Measurements from ENCODE around the gene CPZ. TPM values are rescaled to one million over a fixed set of nuclear protein-coding genes. Genes with fewer than 3 reads are reported as not detected.

CPZ gene
- total RNA-seq, 4 donors from 2014 or later = 0.42 to 2.7 (median 2.2) TPM

DNA sequence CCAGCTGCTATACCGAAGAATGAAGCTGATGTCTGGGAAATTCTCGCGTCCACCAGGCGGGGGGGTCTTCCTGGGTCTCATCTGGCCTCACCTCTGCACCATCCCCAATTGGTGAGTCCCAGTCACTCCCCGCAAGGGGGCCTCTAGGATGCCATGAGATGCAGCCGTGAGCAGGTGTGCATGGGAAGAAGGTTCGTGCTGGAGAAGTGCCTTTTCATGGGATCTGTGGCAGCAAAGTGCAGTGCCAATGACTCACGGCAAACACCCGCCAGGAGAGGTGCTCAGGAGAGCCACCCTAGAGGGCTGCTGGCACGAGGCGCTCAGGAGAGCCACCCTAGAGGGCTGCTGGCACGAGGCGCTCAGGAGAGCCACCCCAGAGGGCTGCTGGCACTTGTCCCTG lies 55.1 kb downstream of the CPZ start:
- TF ChIP-seq EP300 (IDR thresholded peaks at IDR 0.05) = no peak
- TF ChIP-seq POLR2AphosphoS5 (IDR thresholded peaks at IDR 0.05) = no peak
- TF ChIP-seq, protein P1, sequence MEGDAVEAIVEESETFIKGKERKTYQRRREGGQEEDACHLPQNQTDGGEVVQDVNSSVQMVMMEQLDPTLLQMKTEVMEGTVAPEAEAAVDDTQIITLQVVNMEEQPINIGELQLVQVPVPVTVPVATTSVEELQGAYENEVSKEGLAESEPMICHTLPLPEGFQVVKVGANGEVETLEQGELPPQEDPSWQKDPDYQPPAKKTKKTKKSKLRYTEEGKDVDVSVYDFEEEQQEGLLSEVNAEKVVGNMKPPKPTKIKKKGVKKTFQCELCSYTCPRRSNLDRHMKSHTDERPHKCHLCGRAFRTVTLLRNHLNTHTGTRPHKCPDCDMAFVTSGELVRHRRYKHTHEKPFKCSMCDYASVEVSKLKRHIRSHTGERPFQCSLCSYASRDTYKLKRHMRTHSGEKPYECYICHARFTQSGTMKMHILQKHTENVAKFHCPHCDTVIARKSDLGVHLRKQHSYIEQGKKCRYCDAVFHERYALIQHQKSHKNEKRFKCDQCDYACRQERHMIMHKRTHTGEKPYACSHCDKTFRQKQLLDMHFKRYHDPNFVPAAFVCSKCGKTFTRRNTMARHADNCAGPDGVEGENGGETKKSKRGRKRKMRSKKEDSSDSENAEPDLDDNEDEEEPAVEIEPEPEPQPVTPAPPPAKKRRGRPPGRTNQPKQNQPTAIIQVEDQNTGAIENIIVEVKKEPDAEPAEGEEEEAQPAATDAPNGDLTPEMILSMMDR (IDR thresholded peaks at IDR 0.05) = no peak
- no peak for TF ChIP-seq POLR2A (IDR thresholded peaks at IDR 0.05; ENCODE audit: low read depth)
- H3K27ac ChIP-seq (replicated peaks in 1 of 4) = no peak overlapping the region
- no peak for DNase-seq (ENCODE audit: extremely low spot score)
- intact Hi-C loops (cut with DNase I) = no loop called here
- peaks cover 0 to 69% (median 0%) of the 10 kb centered on the region in 4 donors for H3K27me3 ChIP-seq
- no peaks in the 10 kb centered on the region for H3K9me3 ChIP-seq
- no peaks in the 10 kb centered on the region for H3K4me1 ChIP-seq
- no peak overlapping the region for H3K4me3 ChIP-seq
- 83% methylated on average over 11 of the region's 13 CpGs for WGBS
- no peaks in the 10 kb centered on the region for H3K36me3 ChIP-seq

DNA sequence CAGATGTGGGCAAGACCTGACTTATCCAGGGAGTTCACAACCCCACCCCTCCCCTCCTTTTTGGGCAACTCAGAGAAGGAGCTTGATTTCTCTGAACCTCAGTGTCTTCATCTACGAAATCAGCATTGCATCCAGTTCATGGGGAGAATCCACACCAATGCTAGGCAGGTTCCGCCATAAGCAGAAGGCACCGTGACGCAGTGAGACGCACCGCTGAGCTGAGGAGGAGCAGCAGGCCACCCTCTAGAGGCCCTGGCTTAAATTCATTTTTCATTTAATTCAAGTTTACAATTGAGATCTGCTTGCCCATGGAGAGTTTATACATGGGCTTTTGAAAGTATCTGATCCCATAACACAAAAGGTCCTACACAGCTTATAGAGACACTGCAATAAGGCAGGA lies 55.7 kb downstream of the CPZ start:
- intact Hi-C loops (cut with DNase I) = no loop called here
- DNase-seq (ENCODE audit: extremely low spot score) = no peak
- TF ChIP-seq POLR2AphosphoS5 (IDR thresholded peaks at IDR 0.05) (no peak), POLR2A (IDR thresholded peaks at IDR 0.05; ENCODE audit: low read depth) (no peak)

DNA sequence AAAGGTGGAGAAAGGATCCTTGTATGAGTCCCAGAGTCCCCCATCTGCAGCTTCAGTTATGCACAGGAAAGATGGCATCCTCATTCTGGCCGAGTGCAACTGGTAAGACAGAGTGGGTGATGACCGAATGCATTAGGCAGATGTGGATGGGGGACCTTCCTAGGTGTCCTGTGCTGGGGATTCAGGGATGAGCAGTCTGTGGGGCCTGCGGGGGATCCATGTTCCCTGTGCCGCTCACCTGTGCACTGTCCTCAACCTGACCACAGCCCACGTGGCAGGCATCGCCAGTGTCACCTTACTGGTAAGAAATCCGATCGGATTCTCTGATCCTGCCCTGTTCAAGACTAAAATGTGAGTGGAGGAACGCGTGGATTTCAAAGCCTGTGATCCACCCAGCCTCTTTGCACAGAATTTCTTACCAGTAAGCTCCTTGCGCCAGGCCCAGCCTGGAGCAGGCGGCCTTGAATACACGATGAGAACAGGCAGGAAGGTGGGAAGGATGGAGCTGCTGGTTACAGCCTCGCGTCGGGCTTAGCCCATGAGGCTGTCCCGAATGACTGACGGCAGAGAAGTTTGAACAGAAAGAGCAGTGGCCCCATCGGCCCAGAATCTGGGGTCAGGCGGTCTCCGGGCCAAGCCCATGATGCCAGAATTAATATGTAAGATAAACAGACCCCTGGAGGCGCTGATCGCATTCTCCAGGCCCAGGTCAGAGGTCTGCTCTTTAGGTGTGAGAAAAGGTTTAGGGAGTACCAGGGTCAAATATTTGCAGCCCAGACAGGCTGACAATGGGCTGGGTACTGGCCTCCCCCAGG lies 56.5 kb downstream of the CPZ start:
- intact Hi-C loops (cut with DNase I) = no loop called here
- Histone ChIP-seq H3K27me3 (peaks cover 0 to 82% (median 0%) of the 10 kb centered on the region in 4 donors), H3K4me1 (no peaks in the 10 kb centered on the region), H3K36me3 (no peaks in the 10 kb centered on the region), H3K27ac (replicated peaks in 1 of 4) (no peak overlapping the region), H3K4me3 (no peak overlapping the region), H3K9me3 (no peaks in the 10 kb centered on the region)
- no peak for DNase-seq (ENCODE audit: extremely low spot score)
- no peak for TF ChIP-seq POLR2A (IDR thresholded peaks at IDR 0.05; ENCODE audit: low read depth)
- TF ChIP-seq EP300 (IDR thresholded peaks at IDR 0.05) = no peak
- no peak for TF ChIP-seq POLR2AphosphoS5 (IDR thresholded peaks at IDR 0.05)
- TF ChIP-seq, protein P1 (IDR thresholded peaks at IDR 0.05) = no peak
- WGBS = 60% methylated on average over 21 of the region's 23 CpGs

More for the DNA sequence above, 55.7 kb downstream of the CPZ start:
- Histone ChIP-seq H3K4me1 (no peaks in the 10 kb centered on the region), H3K4me3 (no peak overlapping the region), H3K9me3 (no peaks in the 10 kb centered on the region), H3K27me3 (peaks cover 0 to 75% (median 0%) of the 10 kb centered on the region in 4 donors), H3K36me3 (no peaks in the 10 kb centered on the region), H3K27ac (replicated peaks in 1 of 4) (no peak overlapping the region)
- 88% methylated on average over 3 of the region's 6 CpGs for WGBS

DNA sequence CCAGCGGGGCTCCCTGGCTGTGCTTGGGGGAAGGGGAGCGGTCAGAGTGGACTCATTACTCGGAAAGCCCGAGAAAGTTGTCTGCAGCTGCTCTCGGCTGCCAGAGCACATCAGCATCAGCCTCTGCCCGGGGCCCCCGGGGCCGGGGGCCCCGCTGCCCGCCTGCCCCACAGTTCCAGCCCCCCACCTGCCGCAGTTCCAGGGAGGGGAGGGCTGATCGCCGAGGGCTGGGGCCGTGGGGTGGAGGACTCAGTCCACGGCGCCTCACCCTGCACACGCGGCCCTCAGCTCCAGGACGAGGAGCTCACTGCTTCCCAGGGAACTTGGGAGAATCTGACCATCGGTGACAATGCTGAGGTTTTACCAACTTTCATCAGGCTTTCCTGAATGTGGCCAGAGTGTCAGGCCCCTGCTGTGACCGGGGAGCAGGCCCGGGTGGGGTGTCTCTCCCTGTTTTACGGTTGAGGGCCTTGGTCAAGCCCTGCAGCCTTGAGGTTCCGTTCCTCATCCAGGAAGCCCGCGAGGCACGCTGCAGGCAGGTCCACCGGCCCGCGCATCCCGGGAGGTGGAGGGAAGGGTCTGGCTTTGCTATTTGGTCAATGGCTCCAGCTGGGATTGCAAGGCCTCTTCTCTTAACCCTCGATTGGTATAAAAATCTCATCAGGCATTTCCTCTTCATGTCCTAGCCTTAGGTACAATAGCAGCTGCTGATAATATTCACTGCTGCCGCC lies 57.2 kb downstream of the CPZ start:
- peaks cover 0 to 83% (median 0%) of the 10 kb centered on the region in 4 donors for H3K27me3 ChIP-seq
- no peak for DNase-seq (ENCODE audit: extremely low spot score)
- TF ChIP-seq POLR2AphosphoS5 (IDR thresholded peaks at IDR 0.05) = no peak
- H3K36me3 ChIP-seq = no peaks in the 10 kb centered on the region
- no peak overlapping the region for H3K4me3 ChIP-seq
- 61% methylated on average over 10 of the region's 33 CpGs for WGBS
- no peaks in the 10 kb centered on the region for H3K9me3 ChIP-seq
- no peaks in the 10 kb centered on the region for H3K4me1 ChIP-seq
- no peak overlapping the region for H3K27ac ChIP-seq (replicated peaks in 1 of 4)
- intact Hi-C loops (cut with DNase I) = no loop called here

DNA sequence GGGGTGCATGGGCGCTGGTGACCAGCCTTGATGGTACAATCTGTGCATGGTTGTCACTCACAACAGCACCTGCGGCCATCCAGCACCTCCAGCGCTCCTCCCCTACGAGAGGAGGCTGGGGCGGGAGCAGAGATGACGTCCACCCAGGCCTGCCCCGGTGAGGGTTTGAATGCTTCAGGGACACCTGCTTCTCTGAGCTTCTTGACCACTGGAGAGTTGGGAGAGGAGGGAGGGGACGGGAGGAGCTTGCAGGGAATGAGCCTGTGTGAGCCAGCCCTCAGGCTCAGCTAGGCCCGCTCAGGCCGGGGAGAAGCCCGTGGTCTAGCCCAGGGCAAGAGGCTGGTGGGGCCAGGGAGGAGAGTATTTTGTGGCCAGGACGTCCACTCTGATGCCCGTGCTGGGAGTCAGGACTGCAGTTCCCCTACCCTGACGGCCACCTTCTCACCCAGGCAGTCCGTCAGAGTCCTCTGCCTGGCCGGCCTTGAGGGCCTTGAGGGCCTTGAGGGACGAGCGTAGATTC lies 59.2 kb downstream of the CPZ start:
- TF ChIP-seq, protein P1 (IDR thresholded peaks at IDR 0.05) = no peak
- no peak for TF ChIP-seq EP300 (IDR thresholded peaks at IDR 0.05)
- no peak for TF ChIP-seq POLR2A (IDR thresholded peaks at IDR 0.05; ENCODE audit: low read depth)
- TF ChIP-seq POLR2AphosphoS5 (IDR thresholded peaks at IDR 0.05) = no peak
- no peak overlapping the region for H3K27ac ChIP-seq (replicated peaks in 1 of 4)
- H3K27me3 ChIP-seq = peaks cover 0 to 83% (median 0%) of the 10 kb centered on the region in 4 donors
- WGBS = 88% methylated on average over 15 of the region's 18 CpGs
- no peaks in the 10 kb centered on the region for H3K4me1 ChIP-seq
- intact Hi-C loops (cut with DNase I) = no loop called here
- no peaks in the 10 kb centered on the region for H3K9me3 ChIP-seq
- no peaks in the 10 kb centered on the region for H3K36me3 ChIP-seq
- H3K4me3 ChIP-seq = no peak overlapping the region
- no peak for DNase-seq (ENCODE audit: extremely low spot score)
